ENCODE measurements around the gene HTT.

GRCh38 chr4:3248178-3248480 lies 173.6 kb downstream of the HTT start:
- no peak for TF ChIP-seq POLR2AphosphoS5 (IDR thresholded peaks at IDR 0.05; ENCODE audit: low read depth)
- TF ChIP-seq CTCF (IDR thresholded peaks at IDR 0.05; ENCODE audit: insufficient read depth, low read length), result no peak
- no peak for TF ChIP-seq REST (IDR thresholded peaks at IDR 0.05; ENCODE audit: insufficient replicate concordance, low read depth)
- TF ChIP-seq SPI1 (IDR thresholded peaks at IDR 0.05; ENCODE audit: borderline replicate concordance, low read depth), result no peak
- no peak for TF ChIP-seq GABPA (IDR thresholded peaks at IDR 0.05; ENCODE audit: low read depth)
